Activated T-cell treated with anti-CD3 and anti-CD28 coated beads for 1 hour (primary cell): ENCODE measurements around the gene DENND2D.
A peak's percentile ranks its signal among the peaks of the same experiment; 100 is the strongest.

Experiments used
- DNase-seq: peaks from one replicate; pipeline ENCODE4 v3.0.0-alpha.2; 2020; ENCODE audit warnings: low read depth

The DENND2D gene

GRCh38 chr1:111202707-111203623, 2.5 kb upstream of the DENND2D start:
- DNase-seq, result no peak

GRCh38 chr1:111202366-111202706, 1.9 kb upstream of the DENND2D start:
- DNase-seq, result no peak

GRCh38 chr1:111201275-111202090, 1.0 kb upstream of the DENND2D start:
- no peak for DNase-seq

- DNase-seq, result no peak
These were observed 336 bp upstream of the DENND2D start for GRCh38 chr1:111200802-111201161.

GRCh38 chr1:111199329-111199728, 1.1 kb downstream of the DENND2D start:
- DNase-seq, result no peak

GRCh38 chr1:111198836-111199235, 1.6 kb downstream of the DENND2D start:
- DNase-seq, result no peak

GRCh38 chr1:111197598-111198284, 2.7 kb downstream of the DENND2D start:
- peak; percentile 60 for DNase-seq

- no peak for DNase-seq
These were observed 4.2 kb downstream of the DENND2D start for GRCh38 chr1:111196213-111196612.

GRCh38 chr1:111195002-111195684, 5.3 kb downstream of the DENND2D start:
- DNase-seq, result no peak

GRCh38 chr1:111193712-111194480, 6.5 kb downstream of the DENND2D start:
- no peak for DNase-seq

GRCh38 chr1:111192658-111193519, 7.6 kb downstream of the DENND2D start:
- no peak for DNase-seq

- no peak for DNase-seq
These were observed 8.4 kb downstream of the DENND2D start for GRCh38 chr1:111192074-111192473.

GRCh38 chr1:111191496-111191895, 8.9 kb downstream of the DENND2D start:
- no peak for DNase-seq

GRCh38 chr1:111190931-111191451, 9.5 kb downstream of the DENND2D start:
- DNase-seq, result no peak

- no peak for DNase-seq
These were observed 15.8 kb downstream of the DENND2D start for GRCh38 chr1:111184663-111185062.

GRCh38 chr1:111183308-111184069, 17.0 kb downstream of the DENND2D start:
- DNase-seq, result no peak

- no peak for DNase-seq
These were observed 18.4 kb downstream of the DENND2D start for GRCh38 chr1:111182052-111182451.

- DNase-seq, result no peak
These were observed 20.4 kb downstream of the DENND2D start for GRCh38 chr1:111179968-111180533.

GRCh38 chr1:111176678-111177077, 23.8 kb downstream of the DENND2D start:
- no peak for DNase-seq
